HTERT RPE-1 (cell line): Measurements from ENCODE around the gene NPAS2.

Source experiments
- in situ Hi-C: fragments of 300-500 bp; cut with MboI; formaldehyde crosslinking; loops from 4 replicates; pipeline ENCODE4 v1.14.3; 2020; ENCODE audit warnings: low sequenced_read_pairs

NPAS2 gene

DNA sequence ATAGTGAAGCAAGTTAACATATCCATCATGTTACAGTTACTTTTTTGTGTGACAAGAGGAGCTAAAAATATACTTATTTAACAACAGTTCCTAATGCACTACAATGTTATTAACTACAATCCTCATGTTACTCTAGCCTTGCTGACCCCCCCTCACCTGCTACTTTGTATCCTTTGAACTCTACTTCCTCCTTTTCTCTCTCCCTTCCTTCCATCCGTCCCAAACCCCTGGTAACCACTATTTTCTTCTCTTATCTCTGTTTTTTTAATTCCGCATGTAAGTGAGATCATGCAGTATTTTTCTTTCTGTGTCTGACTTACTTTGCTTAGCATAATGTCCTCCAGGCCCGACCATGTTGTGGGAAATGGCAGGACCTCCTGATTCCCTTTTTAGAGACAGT, 59.4 kb downstream of the NPAS2 start:
- in situ Hi-C loops, result no loop called here

DNA sequence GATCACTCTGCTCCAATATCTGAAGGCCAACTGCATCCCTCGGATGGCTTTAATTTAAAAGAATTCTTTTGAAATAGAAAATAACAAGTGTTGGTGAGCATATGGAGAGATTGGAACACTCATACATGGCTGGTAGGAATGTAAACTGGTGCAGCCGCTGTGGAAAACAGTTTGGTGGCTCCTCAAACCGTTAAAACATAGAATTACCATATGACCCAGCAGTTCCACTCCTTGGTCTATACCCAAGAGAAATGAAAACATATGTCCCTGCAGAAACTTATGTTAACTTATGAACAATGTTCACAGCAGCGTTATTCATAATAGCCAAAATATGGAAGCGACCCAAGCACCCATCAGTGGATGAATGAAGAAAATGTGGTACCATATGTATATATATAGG, 60.1 kb downstream of the NPAS2 start:
- in situ Hi-C loops, result no loop called here

- in situ Hi-C loops, result no loop called here
Observed at GRCh38 chr2:100880730-100881129, 60.8 kb downstream of the NPAS2 start.

- in situ Hi-C loops, result no loop called here
Observed at GRCh38 chr2:100882645-100883613, 63.0 kb downstream of the NPAS2 start.

- in situ Hi-C loops, result no loop called here
Observed at GRCh38 chr2:100884145-100884621, 64.2 kb downstream of the NPAS2 start.

DNA sequence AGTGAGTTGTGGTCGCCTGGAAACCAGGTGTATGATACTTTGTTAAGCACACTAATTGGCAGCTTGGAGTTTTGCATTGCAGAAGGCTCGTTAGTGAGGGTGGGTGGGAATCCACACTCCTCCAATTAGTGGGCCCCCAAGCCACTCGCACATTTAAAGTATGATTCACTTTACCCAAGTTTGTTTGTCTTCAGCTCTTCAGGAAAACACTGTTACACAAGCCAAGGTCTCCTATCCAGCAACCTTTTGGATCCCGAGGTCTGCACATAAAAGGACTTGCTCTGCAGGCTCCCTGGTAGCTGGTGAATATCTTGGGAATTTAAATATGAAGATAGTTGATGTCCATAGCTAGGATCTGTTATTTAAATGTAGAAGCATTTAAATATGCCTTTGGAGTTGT, 66.1 kb downstream of the NPAS2 start:
- in situ Hi-C loops, result no loop called here

GRCh38 chr2:100887039-100887578, 67.2 kb downstream of the NPAS2 start:
- in situ Hi-C loops, result no loop called here

GRCh38 chr2:100887713-100888495, 68.0 kb downstream of the NPAS2 start:
- in situ Hi-C loops, result no loop called here

DNA sequence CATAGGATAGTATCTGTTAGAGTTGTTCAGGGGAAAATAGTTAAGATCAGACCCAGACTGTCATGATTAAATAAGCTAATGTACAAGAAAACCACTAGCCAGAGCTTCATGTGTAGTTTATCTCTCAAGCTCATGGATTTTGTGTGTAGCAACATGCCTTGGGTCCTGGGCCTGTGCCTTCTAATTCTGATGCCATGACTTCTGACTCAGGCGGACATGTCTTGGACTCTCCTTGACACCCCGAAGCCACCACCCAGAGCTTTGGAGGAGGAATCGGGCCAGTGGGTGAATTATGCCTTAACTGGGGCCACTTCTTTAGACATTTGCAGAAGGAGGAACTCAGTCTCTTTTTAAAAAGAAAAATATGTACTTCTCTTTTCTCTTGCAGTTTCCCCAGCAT, 68.7 kb downstream of the NPAS2 start:
- in situ Hi-C loops, result no loop called here

GRCh38 chr2:100889286-100889685, 69.3 kb downstream of the NPAS2 start:
- in situ Hi-C loops, result no loop called here

GRCh38 chr2:100891906-100892642, 72.1 kb downstream of the NPAS2 start:
- in situ Hi-C loops, result no loop called here

DNA sequence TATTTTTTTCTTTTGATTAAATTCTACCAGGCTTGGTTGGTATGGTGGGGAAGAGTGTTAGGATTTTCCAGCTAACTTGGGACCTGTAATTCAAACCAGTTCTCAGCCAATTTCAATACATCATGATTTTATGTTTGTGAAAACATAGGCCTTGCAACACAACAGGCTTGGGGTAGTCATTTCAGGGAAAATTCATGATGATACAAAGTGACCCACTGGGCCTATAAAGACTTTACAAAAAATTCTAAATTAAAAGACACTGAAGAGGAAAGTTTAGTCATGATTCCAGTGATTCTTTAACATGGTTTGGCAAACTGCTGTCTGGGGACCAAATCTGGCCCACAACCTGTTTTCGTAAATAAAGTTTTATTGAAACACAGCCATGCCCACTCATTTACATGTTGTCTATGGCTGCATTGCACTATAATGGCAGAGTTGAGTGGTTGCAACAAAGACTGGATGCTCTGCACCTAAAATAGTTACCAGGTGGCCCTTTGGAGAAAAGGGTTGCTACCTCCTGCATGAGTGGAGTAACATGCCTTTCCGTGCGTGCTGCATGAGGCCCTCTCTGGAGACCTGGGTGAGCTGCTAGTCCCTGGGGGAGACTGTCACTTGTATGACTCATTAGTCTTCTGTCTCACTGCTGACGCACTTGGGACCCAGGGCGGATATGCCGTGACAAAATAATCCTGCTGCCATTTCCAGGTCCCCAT, 73.6 kb downstream of the NPAS2 start:
- in situ Hi-C loops, result no loop called here

DNA sequence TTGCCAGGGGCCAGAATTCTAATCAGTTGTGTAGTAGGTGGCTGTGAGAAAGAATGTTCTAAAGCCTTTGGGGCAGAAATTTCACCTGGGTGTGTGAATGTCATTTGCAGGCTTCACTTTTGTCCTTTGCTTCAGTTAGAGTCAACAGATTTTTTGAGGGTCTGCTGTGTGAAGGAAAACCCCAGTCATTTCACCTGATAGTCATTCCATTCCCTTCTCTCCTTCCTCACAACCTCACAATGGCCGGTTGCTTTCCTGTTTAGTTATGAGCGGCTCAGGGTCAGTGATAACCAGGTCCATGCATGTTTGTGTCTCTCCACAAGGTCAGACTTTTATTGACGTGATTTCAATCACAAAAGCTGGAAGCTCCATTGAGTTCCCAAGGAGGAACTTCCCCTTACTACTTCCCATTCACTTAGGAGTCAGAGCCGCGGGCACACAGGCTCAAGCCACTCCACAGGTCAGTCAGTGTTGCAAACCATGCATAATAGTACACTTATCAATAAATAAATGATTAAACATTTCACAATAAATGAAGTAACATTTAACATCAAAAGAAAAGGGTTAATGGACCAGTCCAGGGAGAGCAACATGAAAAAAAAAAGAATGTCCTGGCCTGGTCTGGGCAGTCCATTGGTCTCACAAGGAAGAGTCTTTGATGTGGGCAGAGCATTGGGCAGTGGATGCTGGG, 74.3 kb downstream of the NPAS2 start:
- in situ Hi-C loops, result no loop called here

DNA sequence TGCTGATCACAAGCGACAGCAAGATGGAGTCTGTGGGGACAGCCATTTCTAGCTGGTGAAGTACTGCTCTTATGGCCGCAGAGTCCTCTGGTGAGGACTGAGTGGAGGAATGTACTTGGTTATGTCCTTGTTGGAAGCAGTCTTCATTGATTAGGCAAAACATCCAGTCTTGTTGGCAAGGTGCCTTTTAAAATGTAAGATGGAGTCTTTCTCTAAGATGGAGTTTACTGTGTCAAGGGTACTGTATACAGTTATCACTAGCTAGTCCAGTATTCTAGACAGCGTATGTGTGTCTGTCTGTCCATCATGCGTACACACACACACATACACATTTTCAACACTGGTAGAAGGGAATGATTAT, 74.8 kb downstream of the NPAS2 start:
- in situ Hi-C loops, result no loop called here

DNA sequence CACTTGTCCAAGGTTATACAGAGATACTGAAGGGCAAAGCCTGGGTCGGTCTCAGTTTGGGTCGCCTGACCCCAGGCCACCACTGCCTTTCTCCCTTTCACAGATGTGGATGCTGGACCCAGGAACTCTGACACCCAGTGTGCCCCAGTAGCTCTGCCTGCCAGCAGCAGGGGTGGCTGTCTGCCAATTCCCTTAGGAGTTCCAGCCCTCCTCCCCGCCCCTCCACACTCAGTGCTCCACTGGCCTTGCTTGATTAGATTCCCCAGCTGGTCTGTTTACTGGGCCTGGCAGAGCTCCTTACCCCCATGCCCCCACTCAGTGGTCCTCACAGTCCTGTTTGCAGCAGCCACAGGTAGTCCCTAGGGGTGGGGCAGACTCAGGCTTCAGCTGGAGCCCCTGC, 75.5 kb downstream of the NPAS2 start:
- in situ Hi-C loops, result no loop called here

- in situ Hi-C loops, result no loop called here
Observed at GRCh38 chr2:100895934-100896685, 76.2 kb downstream of the NPAS2 start.

GRCh38 chr2:100898035-100898665, 78.2 kb downstream of the NPAS2 start:
- in situ Hi-C loops, result no loop called here

DNA sequence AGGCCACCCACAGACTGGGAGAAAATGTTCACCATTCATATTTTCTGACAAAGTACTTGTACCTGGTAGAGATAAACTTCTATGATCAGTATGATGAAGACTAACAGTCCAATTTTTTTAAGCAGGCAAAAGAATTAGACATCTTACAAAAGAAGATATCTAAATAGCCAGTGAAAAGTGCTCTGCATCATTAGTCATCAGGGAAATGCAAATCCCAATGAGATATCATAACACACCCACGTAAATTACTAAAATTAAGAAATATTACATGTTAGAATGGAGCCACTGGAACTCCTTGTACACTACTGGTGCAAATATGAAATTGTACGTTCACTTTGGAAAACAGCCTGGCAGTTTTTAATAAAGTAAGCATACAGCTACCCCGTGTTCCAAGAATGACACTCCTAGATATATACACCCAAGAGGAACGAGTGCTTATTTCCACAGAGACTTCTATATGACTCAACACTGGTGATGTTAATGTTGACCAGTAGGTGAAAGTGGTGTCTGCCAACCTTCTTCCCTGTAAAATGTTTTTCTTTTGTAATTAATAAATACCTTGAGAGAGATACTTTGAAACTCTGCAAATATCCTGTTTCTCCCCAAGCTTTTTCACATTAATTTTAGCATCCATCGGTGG, 80.3 kb downstream of the NPAS2 start:
- in situ Hi-C loops, result no loop called here
